ENCODE data around the gene CYB5D1. TPM values are rescaled to one million over a fixed set of nuclear protein-coding genes. Genes with fewer than 3 reads are reported as not detected.

The CYB5D1 gene
- total and polyA plus RNA-seq, 2 of the 8 experiments (the other 6 are each of a cell fraction or from before 2014, with no cell fraction given): 11.0 to 18.0 TPM

DNA sequence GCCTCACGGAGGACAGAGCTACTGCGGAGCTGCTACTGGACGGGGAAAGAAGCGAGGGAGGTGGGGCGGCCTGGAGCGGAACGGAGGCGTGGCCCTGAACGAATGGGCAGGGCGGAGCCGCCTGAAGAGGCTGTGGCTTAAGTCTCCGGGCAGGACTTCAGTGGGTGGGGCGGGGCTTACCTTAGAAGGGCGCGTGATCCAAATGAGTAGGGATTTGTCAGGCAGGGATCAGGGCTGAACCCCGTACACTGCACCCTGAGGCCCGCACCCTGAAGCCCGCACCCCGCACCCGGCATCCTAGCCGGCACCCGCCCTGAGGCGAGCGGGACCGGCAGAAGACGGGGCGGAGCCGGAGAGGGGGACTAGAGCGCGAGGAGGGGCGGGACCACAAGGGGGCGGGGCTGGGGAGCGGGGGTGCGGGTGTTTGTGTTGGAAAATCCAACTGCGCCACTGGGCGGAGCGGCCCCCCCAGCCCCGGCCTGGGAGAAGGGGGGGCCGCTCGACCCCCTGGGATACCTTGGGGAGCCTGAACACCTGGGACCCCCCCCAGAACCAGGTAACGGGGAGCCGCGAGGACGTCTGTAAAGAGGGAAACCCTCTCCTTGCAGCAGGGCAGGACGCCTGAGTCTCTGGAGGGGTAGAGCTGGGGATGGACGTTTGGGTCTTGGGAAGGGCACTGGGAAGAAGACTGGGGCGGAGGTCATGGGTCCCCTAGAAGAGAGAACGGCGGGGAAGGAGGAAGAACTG is 23.8 kb upstream of the CYB5D1 start, which contains the start of gene KDM6B (continued):
- TF ChIP-seq TBP (IDR thresholded peaks at IDR 0.05; ENCODE audit: low read depth, low read length): no peak
- no peak for TF ChIP-seq POLR2AphosphoS5 (IDR thresholded peaks at IDR 0.05; ENCODE audit: low read depth, low read length)
- no peak for TF ChIP-seq HDAC6 (IDR thresholded peaks at IDR 0.05; ENCODE audit: low read depth, low read length)
- no peak for TF ChIP-seq HDAC2 (IDR thresholded peaks at IDR 0.05; ENCODE audit: borderline replicate concordance in 1 of 2, low read depth in 2 of 2, low read length in 2 of 2)
- TF ChIP-seq KDM4A (IDR thresholded peaks at IDR 0.05; ENCODE audit: low read depth, low read length, severe bottlenecking): peak; percentile 90

Data from H1 (cell line).